NCI-H1048 (cell line): ENCODE measurements around the gene MBD5.
"Not testable (repeated sequence)": the region's sequence is repeated elsewhere in the genome, so short reads cannot be mapped to it uniquely, and the experiment has no call there.

Experiments used
- DNase-seq: peaks from one replicate; lab custom pipeline; 2025; lab: John Stamatoyannopoulos, UW

Gene MBD5

GRCh38 chr2:148523315-148523714 lies 502.4 kb downstream of the MBD5 start:
- DNase-seq, result no peak

GRCh38 chr2:148524519-148524919 lies 503.6 kb downstream of the MBD5 start:
- no peak for DNase-seq

GRCh38 chr2:148525130-148525529 lies 504.2 kb downstream of the MBD5 start:
- no peak for DNase-seq

GRCh38 chr2:148526509-148527346 lies 505.8 kb downstream of the MBD5 start:
- DNase-seq, result no peak

- DNase-seq, result no peak
These were observed 506.8 kb downstream of the MBD5 start for GRCh38 chr2:148527488-148528340.

GRCh38 chr2:148528356-148529064 lies 507.6 kb downstream of the MBD5 start:
- DNase-seq, result no peak

- DNase-seq, result no peak
These were observed 508.9 kb downstream of the MBD5 start for GRCh38 chr2:148529745-148530144.

- no peak for DNase-seq
These were observed 509.5 kb downstream of the MBD5 start for GRCh38 chr2:148530350-148530749.

- no peak for DNase-seq
These were observed 510.3 kb downstream of the MBD5 start for GRCh38 chr2:148531235-148531634.

GRCh38 chr2:148531669-148532428 lies 511.0 kb downstream of the MBD5 start:
- no peak for DNase-seq

- DNase-seq, result no peak
These were observed 512.1 kb downstream of the MBD5 start for GRCh38 chr2:148533004-148533403.

GRCh38 chr2:148533685-148534084 lies 512.8 kb downstream of the MBD5 start:
- DNase-seq, result no peak

- peak; percentile 66 for DNase-seq
These were observed 513.7 kb downstream of the MBD5 start for GRCh38 chr2:148534416-148535204.

GRCh38 chr2:148538375-148538774 lies 517.5 kb downstream of the MBD5 start:
- DNase-seq, result no peak

GRCh38 chr2:148540022-148540421 lies 519.1 kb downstream of the MBD5 start:
- no peak for DNase-seq

GRCh38 chr2:148541792-148542191 lies 520.9 kb downstream of the MBD5 start:
- no peak for DNase-seq

- no peak for DNase-seq
These were observed 521.7 kb downstream of the MBD5 start for GRCh38 chr2:148542614-148543013.

- not testable (repeated sequence) for DNase-seq
These were observed 522.2 kb downstream of the MBD5 start for GRCh38 chr2:148543088-148543540.

GRCh38 chr2:148545390-148546256 lies 524.7 kb downstream of the MBD5 start:
- no peak for DNase-seq

GRCh38 chr2:148546270-148546669 lies 525.4 kb downstream of the MBD5 start:
- DNase-seq, result no peak
